Effector memory CD8-positive, alpha-beta T cell (primary cell): ENCODE data around the gene RBM20.
"Not testable (repeated sequence)": the region's sequence is repeated elsewhere in the genome, so short reads cannot be mapped to it uniquely, and the experiment has no call there.

Source experiments
- ATAC-seq: fragments of 150-1000 bp; cut with Tn5 transposase; replicated peaks from 2 replicates; pipeline ENCODE4 v1.10.0; 2021; ENCODE audit warnings: mild to moderate bottlenecking, moderate library complexity
- DNase-seq, 3 experiments: peaks; one replicate each; pipeline ENCODE4 v3.0.0; 2021
- H3K27ac Mint-ChIP-seq, 2 donors: one replicate each; pipeline ENCODE4 v1.8.0; 2022; ENCODE audit warnings: mild to moderate bottlenecking in 2 of 2, mixed read lengths in 2 of 2, moderate library complexity in 2 of 2
- H3K27me3 Mint-ChIP-seq, 2 donors: one replicate each; pipeline ENCODE4 v1.8.0; 2022; ENCODE audit warnings: mixed read lengths in 2 of 2
- H3K36me3 Mint-ChIP-seq: one replicate; pipeline ENCODE4 v1.8.0; 2022; ENCODE audit warnings: mild to moderate bottlenecking, moderate library complexity, mixed read lengths; ENCODE audit not compliant: insufficient read depth
- H3K4me1 Mint-ChIP-seq, 2 donors: one replicate each; pipeline ENCODE4 v1.8.0; 2022; ENCODE audit warnings: low read depth in 2 of 2, mixed read lengths in 2 of 2
- H3K4me3 Mint-ChIP-seq, 2 donors: one replicate each; pipeline ENCODE4 v1.8.0; 2022; ENCODE audit warnings: mild to moderate bottlenecking in 2 of 2, mixed read lengths in 2 of 2, moderate library complexity in 2 of 2
- H3K9me3 Mint-ChIP-seq, 2 donors: one replicate each; pipeline ENCODE4 v1.8.0; 2022; ENCODE audit warnings: mixed read lengths in 2 of 2

The RBM20 gene

DNA sequence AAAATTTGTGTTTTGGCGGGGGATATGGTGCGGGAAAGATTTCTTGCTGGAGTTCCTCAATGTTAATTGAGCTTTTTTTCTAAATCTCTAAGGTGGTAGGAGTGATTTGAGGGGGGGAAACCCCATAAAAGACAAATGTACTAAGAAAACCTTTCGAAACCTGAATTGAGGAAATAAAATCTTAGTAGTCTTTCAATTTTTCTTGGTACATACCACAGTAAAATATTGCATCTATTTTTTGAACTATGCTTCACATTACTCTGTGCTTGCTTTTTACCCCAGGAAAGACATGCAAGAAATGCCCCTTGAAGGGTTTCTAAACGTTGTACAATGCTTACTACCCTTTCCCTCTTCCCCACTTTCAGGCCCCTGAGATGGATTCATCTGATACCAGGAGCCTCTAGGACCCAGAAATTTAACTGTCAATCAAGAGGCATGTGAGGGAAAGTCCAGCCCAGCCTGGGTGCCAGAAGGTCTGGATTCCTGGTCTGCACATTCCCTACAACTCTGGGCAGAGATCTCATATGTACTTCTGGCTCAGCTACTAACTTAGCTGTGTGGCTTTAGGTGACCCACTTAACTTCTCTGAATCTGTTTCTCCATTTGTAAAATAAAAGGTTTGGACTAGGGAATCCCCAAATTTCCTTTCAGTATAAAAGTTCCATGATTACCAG, 221.8 kb downstream of the RBM20 start:
- Mint-ChIP-seq H3K27me3 (no peaks in the 10 kb centered on the region), H3K27ac (peak overlapping the region; percentile 87 to 99), H3K9me3 (no peaks in the 10 kb centered on the region), H3K4me1 (peaks cover 83 to 94% of the 10 kb centered on the region in 2 donors), H3K4me3 (peak overlapping the region; percentile 82 to 87), H3K36me3 (peaks cover 16% of the 10 kb centered on the region)
- DNase-seq (no peak), ATAC-seq (no peak)

DNA sequence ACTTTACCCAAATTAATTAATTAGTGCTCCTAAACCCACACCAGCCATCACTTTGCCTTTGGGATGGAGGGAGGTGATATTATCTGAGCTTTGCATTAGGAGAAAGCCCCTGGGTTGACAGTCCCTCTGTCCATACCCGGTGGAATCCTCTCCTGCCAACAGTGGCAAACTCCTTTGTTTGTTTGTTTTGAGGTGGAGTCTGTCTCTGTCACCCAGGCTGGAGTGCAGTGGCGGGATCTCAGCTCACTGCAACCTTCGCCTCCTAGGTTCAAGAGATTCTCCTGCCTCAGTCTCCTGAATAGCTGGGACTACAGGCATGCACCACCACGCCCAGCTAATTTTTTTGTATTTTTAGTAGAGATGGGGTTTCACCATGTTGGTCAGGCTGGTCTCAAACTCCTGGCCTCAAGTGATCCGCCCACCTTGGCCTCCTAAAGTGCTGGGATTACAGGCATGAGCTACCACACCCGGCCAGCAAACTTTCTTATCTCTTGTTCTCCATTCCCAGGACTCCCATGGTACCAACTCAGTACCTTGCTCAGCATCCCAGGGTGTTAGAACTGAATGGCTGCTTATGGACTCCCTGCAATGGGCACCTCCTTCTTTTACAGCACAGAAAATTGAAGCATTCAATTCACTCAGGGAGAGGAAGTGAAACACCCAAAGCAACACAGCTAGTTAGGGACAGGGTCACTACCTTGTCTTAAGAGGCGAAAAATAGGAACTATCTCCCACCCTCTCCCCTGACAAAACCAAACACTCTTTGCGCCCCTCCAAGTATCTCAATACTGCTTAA, 223.1 kb downstream of the RBM20 start:
- DNase-seq, H3K9me3 Mint-ChIP-seq, ATAC-seq, H3K27me3 Mint-ChIP-seq: not testable (repeated sequence)
- Mint-ChIP-seq H3K36me3 (peaks cover 29% of the 10 kb centered on the region), H3K4me3 (peak overlapping the region; percentile 86 to 87), H3K4me1 (peaks cover 80 to 88% of the 10 kb centered on the region in 2 donors), H3K27ac (peak overlapping the region; percentile 87 to 99)

DNA sequence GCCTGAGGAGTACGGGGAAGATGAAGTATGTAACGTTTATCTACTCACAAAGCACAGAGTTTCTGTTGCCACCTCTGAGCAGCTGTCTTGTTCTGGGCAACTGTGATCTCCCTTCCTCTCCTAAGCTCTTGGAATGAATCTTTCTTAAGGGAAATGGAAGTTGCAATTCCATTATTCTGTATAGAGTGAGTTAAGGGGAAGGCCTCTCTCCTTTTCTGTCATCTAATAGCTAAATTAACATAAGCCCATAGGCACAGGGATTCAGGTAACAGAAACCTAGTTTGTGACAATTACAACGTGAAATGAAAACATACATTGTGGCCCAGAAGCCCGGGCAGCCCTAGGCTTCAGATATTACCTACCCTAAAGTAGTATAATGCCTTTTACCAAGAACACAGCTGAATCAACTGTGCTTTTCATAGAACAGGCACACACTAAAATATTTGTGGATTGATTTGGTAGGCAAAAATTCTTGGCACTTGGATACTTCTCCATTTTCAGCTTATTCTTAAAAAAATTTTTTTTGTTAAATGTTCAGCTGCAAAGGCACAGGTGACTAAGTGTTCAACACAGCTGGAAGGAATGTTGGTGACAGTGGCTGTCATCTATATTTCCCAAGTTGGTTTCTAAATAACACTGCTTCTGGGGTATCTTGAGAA, 223.8 kb downstream of the RBM20 start:
- Mint-ChIP-seq H3K4me1 (peaks cover 76 to 82% of the 10 kb centered on the region in 2 donors), H3K4me3 (peak overlapping the region; percentile 86 to 87), H3K36me3 (peaks cover 36% of the 10 kb centered on the region), H3K27me3 (no peaks in the 10 kb centered on the region), H3K9me3 (no peaks in the 10 kb centered on the region), H3K27ac (peak overlapping the region; percentile 87 to 99)
- no peak for ATAC-seq
- no peak for DNase-seq

DNA sequence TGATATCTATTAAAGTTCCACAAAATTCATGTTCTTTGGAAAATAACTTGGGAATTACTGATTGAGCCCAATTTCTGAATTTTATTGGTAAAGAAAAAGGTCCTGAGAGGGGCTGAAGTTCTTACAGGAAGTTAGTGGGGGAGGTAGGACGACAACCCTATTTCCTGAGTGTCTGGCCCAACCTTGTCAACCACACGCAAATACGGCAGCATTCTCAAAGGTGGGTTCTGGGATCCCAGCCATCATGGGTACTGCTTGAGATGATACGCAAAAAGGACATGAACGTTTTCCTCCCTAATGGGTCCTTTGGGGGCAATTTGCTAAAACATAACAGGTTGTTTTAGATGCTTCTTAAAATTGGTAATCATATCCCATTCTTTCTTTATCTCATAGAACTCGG, 224.8 kb downstream of the RBM20 start:
- Mint-ChIP-seq H3K36me3 (peaks cover 44% of the 10 kb centered on the region), H3K4me3 (peak overlapping the region; percentile 86 to 87)

DNA sequence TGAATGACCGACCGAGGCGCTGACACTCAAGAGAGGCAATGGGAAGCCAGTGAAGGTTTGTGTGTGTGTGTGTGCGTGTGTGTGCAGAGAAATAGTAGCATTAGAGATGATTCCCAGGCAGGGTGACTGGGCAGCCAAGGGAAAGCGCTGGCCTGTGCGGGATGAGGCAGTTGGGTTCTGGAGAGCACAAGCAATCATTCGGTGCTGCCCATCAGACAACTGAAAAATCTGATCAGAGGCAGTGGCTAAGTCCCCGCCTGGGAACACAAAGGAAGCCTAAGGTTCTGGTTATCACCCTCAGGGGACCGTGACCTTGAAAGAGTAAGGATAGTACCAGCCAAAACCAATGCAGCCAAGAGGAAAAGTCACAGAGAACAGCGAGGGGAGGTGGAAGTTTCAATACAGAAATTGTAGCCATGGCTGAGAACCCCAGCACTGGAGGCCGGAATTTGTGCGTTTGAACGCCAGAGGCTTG, 226.7 kb downstream of the RBM20 start:
- ATAC-seq: no peak
- DNase-seq: no peak
- no peaks in the 10 kb centered on the region for H3K9me3 Mint-ChIP-seq
- H3K4me3 Mint-ChIP-seq: peak overlapping the region; percentile 86 to 87
- peaks cover 56% of the 10 kb centered on the region for H3K36me3 Mint-ChIP-seq
- peaks cover 57 to 63% of the 10 kb centered on the region in 2 donors for H3K4me1 Mint-ChIP-seq
- H3K27ac Mint-ChIP-seq: peak overlapping the region; percentile 87 to 99
- H3K27me3 Mint-ChIP-seq: no peaks in the 10 kb centered on the region

More for the DNA sequence above, 224.8 kb downstream of the RBM20 start:
- peak; percentile 40 for ATAC-seq
- Mint-ChIP-seq H3K4me1 (peaks cover 67 to 74% of the 10 kb centered on the region in 2 donors), H3K27me3 (no peaks in the 10 kb centered on the region), H3K27ac (peak overlapping the region; percentile 87 to 99), H3K9me3 (no peaks in the 10 kb centered on the region)
- peak; percentile 48 to 58 (median 48) for DNase-seq

DNA sequence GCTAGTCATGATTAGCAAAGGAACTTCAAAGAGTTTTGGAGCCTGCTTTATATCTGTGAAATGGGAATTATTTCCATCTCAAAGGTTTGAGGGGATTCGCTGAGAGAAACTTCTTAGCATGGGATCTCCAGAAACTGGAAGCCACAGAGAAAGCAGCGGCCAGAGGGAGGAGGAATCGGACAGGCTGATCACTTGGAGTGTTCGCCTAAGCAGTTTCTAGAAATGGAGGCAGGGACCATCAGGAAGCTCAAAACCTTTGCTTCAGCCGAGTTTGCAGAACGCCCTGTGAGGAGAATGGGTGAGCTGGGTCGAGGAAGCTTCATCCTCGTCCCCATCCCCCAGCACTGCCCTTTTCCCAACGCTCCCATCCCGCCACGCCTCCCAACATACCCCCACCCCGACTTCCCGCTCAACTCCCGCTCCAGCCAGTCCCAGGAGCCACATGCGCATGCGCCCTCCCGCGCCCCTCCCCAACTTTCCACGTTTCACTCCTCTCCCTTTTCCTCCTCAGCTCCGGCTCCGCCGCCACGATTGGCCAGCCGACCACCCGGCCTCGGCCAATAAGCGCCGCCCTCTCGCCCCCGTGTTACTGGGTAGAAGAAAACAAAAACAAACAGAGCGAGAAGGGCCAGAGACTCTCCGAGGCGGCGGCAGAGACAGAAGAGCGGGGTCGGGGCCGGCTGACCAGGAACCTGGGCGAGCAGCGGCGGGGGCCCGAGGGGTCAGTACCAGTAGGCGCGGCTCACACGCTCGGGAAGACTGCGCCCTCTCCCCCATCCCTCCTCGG, 227.4 kb downstream of the RBM20 start, which contains the start of gene PDCD4:
TSS of gene PDCD4 (plus strand) at position 631 of the 787 bp plus-strand sequence. CDS start 4,100 bp downstream, outside the sequence.
- peak within 1 kb of the TSS; percentile 86 to 87 for H3K4me3 Mint-ChIP-seq
- peaks cover 62% of the 10 kb centered on the region for H3K36me3 Mint-ChIP-seq
- H3K4me1 Mint-ChIP-seq: peaks cover 53 to 61% of the 10 kb centered on the region in 2 donors

DNA sequence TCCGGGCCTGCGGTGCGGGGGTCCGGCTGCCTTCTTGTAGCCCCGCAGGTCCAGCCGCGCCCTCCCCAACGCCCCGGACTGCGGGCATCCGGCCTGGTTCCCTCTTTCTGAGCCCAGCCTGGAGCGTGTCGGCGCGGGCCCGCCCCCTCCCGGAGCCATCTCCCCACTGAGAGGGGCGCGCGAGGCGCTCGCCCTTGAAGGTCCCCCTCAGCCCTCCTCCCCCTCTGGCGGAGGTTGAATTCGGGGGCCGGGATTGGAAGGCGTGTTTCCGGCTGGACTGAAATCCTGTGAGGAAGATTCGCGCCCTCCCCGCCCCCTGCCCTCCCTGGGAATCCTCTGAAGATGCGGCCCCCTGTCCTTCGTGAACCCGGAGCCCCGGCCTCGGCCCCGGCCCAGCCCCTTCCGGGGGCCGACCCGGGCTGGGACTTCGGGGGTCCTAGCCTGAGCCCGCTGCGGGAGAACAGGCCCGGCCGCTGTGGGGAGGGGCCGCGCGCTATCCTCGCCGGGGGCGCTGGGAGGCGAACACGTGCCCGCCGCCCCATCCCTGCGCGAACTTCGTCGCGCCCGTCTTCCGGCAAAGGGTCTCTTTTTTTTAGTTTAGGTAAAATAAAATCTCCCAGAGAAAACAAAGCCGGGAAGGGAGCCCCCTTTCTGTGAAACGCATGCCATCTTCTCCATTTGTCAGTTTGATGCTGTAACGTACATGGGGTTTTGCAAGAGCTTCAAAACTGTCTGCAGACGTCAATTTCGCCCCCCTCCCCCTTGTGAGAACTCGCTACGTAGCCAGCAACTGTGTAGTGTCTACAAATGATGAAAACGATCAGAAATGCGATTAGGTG, 228.2 kb downstream of the RBM20 start:
- no peaks in the 10 kb centered on the region for H3K9me3 Mint-ChIP-seq
- peak overlapping the region; percentile 87 to 99 for H3K27ac Mint-ChIP-seq
- peaks cover 48 to 57% of the 10 kb centered on the region in 2 donors for H3K4me1 Mint-ChIP-seq
- H3K27me3 Mint-ChIP-seq: no peaks in the 10 kb centered on the region
- DNase-seq: peak; percentile 77 to 87 (median 83)
- peaks cover 68% of the 10 kb centered on the region for H3K36me3 Mint-ChIP-seq
- peak overlapping the region; percentile 86 to 87 for H3K4me3 Mint-ChIP-seq
- peak; percentile 70 for ATAC-seq

More for the DNA sequence above, 227.4 kb downstream of the RBM20 start, which contains the start of gene PDCD4:
- Mint-ChIP-seq H3K27me3 (no peaks in the 10 kb centered on the region), H3K27ac (peak within 1 kb of the TSS; percentile 87 to 99), H3K9me3 (no peaks in the 10 kb centered on the region)
- DNase-seq: peak; percentile 88 to 92 (median 90)
- ATAC-seq: peak; percentile 71

DNA sequence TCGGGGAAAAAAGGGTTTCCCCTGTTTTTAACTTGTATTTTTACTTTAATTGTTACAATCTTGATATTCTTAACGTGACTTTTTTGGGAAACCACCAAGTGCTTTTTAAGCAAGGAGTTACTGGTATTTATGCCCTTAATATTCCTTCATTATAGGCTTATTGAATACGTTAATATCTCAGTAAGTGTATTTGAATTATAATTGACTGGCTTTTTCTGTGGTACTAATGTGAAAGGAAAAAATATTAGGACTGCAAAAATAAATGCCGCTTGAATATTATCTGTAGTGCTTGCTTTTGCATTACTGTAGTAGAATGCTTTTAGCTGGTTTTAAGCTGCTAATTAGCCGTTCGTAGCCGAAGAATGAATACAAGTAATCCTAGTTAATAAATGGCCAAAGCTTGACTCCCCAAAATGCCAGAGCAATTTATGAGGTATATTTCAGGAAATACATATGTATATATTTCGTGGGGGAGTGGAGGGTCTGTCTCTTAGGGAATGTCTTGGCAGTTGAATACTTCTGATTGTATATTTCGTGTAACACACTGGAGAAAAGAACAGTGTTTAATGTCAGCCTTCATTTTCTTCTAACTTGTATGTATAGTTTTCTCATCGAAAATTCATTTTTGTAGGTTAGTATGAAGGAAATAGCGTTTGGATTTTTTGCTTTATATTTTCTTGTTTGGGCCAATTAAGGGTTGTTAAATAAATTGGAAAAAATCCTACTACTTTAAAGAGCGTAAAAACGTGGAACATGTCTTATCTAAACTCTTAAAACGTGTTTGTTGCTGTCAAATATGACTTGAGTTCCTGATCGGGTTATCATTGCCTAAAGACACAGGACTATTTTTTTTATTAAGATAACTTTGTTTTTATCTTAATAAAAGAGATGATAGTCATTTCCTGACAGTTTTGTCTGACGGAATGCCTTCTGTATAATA, 229.1 kb downstream of the RBM20 start:
- Mint-ChIP-seq H3K4me3 (peak overlapping the region; percentile 86 to 87), H3K27me3 (no peaks in the 10 kb centered on the region), H3K36me3 (peaks cover 77% of the 10 kb centered on the region), H3K4me1 (peaks cover 46 to 57% of the 10 kb centered on the region in 2 donors), H3K9me3 (no peaks in the 10 kb centered on the region), H3K27ac (peak overlapping the region; percentile 87 to 99)
- ATAC-seq: no peak
- DNase-seq: no peak

DNA sequence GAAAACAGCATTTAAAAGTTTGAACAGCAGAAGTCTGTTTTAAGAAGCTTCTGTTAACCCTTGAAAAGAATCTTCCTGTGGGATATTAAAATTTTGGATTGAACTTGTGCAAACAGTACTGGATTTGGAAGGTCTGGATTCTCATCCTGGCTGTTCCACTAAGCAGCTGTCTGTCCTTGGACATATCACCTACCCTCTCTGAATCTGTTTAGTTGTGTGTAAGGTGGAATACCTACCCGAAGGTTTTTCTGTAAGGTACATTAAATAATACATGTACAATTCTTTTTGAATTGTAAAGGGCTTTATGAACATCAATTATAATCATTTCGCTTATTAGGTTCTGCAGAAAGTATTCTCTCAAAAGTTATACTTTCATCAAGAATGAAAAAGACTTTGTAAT, 229.8 kb downstream of the RBM20 start:
- DNase-seq: no peak
- Mint-ChIP-seq H3K27me3 (no peaks in the 10 kb centered on the region), H3K36me3 (peaks cover 76% of the 10 kb centered on the region), H3K9me3 (no peaks in the 10 kb centered on the region), H3K4me3 (peak overlapping the region; percentile 86 to 87), H3K27ac (peak overlapping the region; percentile 87 to 99), H3K4me1 (peaks cover 45 to 55% of the 10 kb centered on the region in 2 donors)
- no peak for ATAC-seq

DNA sequence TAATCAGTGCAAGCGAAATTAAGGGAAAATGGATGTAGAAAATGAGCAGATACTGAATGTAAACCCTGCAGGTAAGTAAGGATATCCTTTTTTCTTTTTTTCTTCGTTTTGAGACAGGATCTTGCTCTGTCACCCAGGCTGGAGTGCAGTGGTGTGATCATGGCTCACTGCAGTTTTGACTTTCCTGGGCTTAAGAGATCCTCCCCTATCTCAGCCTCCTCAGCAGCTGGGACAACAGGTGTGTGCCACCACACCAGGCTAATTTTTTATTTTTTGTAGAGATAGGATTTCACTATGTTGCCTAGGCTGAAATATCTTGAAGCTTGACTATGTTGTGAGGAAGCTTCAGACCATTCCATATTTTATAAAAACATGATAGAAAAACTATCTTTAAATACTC, 231.9 kb downstream of the RBM20 start:
- Mint-ChIP-seq H3K4me3 (peak overlapping the region; percentile 64 to 87), H3K9me3 (no peaks in the 10 kb centered on the region), H3K4me1 (peaks cover 35 to 50% of the 10 kb centered on the region in 2 donors), H3K27ac (peak overlapping the region; percentile 76 to 79), H3K27me3 (no peaks in the 10 kb centered on the region), H3K36me3 (peaks cover 83% of the 10 kb centered on the region)
- ATAC-seq: no peak
- no peak for DNase-seq

DNA sequence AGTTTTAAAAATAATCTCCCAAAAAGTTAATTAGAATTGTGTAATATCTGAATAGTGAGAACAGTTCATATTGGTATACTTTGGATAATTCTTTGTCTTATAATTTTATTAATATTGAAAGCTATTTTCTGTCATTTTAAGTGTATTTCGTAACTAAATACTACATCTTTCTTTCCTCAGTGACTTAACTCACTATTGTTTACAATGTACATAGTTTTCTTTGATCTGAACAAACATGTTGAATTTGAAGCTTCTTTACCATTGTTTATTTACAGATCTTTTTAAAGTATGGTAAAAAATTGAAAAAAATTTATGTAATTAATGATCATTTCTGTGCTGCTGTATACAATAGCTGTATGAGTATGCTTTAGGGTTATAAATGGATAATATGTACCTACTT, 232.7 kb downstream of the RBM20 start:
- ATAC-seq: no peak
- Mint-ChIP-seq H3K4me3 (peak overlapping the region in 1 of 2 donors; percentile 34), H3K27ac (no peak overlapping the region), H3K4me1 (peaks cover 35 to 52% of the 10 kb centered on the region in 2 donors), H3K36me3 (peaks cover 83% of the 10 kb centered on the region), H3K27me3 (no peaks in the 10 kb centered on the region), H3K9me3 (no peaks in the 10 kb centered on the region)
- no peak for DNase-seq
